ENCODE results near the gene GIT1.
"Not testable (repeated sequence)": the region's sequence is repeated elsewhere in the genome, so short reads cannot be mapped to it uniquely, and the experiment has no call there.

The GIT1 gene

DNA sequence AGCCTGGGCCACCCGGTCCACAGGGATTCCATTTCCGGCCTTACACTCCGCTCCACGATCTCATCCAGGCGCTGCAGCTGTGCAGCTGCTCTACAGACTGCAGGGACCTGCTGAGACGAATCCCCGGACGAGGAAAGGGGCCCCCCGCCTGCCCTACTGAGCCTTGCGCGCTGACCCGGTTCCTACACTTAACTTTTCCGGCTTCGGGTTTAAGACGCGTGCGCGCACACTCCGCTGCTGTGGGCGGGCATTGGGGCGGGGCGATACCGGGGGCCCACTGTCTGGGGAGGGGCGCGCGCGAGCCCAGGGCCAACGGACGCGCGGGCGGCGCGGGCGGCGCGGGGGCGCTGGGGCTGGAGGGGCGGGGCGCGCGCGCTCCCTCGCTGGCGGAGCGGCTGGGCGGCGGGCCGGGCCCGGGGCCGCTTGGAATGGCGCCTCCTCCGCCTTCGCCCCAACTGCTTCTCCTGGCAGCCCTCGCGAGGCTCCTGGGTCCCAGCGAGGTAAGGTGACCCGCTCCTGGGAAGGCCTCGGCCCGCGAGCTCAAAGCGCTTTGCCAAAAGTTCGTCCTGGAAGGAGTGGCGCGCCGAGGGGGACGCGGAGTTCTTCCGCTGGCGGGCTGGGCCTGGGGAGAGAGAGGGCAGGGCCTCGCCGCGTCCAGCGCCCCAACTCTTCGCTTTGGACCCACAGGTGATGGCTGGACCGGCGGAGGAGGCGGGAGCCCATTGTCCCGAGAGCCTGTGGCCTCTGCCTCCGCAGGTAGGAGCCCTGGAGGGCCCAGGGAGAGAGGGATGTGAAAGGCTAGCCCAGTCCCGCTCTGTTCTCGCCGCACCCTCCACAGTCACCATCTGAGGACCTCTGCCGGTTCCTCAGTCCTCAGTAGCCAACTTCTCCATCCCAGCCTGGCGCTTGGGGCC is 20.9 kb downstream of the GIT1 start, which contains the start of gene TP53I13:
TSS of gene TP53I13 (plus strand) at position 371 of the 914 bp plus-strand sequence. CDS start at position 429, 58 bp downstream.
- in situ Hi-C loops (cut with MboI; ENCODE audit: low sequenced_read_pairs): no loop called here

DNA sequence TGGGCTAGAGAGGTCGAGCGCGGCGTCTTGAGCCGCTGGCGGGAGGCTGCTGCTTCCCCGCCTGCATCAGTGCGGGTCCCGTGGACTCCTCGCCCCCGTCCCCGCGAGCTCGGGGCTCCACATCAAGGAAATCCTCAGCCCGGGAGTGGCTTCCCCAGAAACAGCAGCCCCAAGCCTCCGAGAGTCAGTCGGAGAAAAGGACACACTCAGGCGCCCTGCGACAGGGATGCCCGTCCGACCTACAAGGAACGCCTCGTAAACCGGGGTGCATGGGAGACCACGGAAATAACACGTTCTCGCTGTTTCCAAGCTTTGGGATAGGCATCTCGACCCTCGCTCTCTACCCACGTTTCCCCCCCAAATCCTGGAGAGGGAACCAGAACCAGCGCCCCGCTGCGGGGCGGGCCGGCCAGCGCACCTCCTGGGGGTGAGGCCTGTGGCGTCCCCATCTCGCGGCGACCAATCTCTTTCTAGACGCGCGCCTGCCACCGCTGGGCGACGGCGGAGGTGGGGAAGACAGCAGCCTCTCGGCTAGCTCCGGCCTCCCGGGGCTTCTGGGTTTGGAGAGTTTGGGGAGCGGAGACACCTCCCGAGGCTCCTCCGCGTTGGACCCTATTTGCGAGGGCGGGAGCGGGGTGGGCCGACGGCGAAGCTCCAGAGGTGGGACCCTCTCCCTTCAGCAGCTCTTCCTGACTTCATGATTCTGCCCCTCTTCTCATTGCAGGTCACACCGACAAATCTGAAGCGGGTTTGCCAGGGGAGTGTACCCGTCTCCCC is 21.7 kb downstream of the GIT1 start:
- in situ Hi-C loops (cut with MboI; ENCODE audit: low sequenced_read_pairs): no loop called here

DNA sequence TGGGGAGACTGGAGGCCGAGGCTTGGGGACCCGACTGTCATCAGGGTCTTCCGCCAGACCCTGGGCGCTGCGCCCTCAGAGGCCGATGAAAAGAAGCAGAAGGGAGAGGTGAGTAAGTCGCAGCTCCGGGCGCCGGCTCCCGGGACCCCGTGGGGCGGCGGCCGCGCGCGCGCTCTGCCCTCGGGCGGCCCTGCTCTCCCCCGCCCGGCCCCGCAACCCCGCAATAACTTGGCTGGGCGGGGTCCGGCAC is 22.2 kb downstream of the GIT1 start:
- in situ Hi-C loops (cut with MboI; ENCODE audit: low sequenced_read_pairs): no loop called here

- in situ Hi-C loops (cut with MboI; ENCODE audit: low sequenced_read_pairs): no loop called here
Observed at GRCh38 chr17:29566473-29567303, 22.8 kb downstream of the GIT1 start, which contains the start of gene ABHD15. Gene ABHD15, minus strand, starts transcription at chr17:29567037. Its CDS starts 71 bp downstream, at chr17:29566966.

DNA sequence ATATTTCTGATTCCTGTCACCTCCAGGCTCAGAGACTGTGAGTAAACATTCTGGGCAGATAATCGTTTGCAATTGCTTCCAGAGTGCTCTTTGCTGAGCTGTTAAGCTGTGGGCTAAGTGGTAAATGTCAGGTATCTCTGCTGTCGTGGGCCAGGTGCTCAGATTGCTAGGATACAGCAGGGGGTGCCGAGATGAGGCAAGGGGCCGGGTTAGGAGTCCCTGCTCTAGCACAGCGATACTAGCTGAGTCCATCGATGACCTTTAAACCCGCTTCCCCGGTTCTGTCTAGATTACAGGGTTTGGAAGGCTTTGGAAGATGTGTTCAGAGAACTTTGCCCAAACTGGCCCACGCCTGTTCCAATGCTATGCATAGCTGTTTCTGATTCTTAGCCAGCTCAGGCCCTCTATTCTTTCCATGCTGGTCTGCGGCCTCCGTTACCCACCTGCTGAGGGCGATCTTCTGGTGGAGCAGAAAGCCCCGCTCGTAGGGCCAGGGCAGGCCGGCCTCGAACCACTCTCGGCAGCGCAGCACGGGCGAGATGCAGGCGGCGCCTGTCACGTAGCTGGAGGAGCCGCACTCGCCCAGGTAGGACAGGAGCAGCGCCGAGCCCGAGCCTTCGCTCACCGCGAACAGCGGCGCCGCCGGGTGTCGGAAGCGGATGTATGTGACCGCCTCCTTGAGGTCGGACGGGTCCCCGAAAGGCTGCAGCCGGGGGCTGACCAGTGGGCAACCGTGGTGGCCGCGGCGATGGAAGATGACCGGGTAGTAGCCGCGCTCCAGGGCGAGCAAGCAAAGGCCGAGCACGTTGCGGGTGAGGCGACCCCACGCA is 23.6 kb downstream of the GIT1 start:
- in situ Hi-C loops (cut with MboI; ENCODE audit: low sequenced_read_pairs): no loop called here

- in situ Hi-C loops (cut with MboI; ENCODE audit: low sequenced_read_pairs): no loop called here
Observed at GRCh38 chr17:29563816-29564215, 25.6 kb downstream of the GIT1 start.

DNA sequence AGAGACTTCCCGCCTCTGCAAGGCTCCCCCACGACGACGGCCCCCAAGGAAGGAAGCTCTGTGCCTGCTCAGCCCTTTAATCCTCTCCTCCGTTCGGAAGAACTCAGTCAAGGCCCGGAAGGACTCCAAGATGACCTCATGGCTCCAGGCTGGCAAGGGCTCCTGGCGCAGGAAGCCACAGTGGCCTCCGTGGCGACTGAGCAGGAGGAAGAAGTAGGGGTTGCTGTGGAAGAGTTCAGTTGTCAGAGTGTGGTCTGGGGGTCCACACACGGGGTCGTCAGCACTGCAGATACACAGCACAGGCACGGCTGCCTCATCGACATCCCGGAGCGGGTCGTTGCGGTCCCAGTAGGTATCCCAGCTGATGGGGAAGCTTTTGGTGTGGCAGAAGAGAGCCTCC is 26.8 kb downstream of the GIT1 start:
- in situ Hi-C loops (cut with MboI; ENCODE audit: low sequenced_read_pairs): no loop called here

- in situ Hi-C loops (cut with MboI; ENCODE audit: low sequenced_read_pairs): no loop called here
Observed at GRCh38 chr17:29561554-29562517, 27.6 kb downstream of the GIT1 start.

DNA sequence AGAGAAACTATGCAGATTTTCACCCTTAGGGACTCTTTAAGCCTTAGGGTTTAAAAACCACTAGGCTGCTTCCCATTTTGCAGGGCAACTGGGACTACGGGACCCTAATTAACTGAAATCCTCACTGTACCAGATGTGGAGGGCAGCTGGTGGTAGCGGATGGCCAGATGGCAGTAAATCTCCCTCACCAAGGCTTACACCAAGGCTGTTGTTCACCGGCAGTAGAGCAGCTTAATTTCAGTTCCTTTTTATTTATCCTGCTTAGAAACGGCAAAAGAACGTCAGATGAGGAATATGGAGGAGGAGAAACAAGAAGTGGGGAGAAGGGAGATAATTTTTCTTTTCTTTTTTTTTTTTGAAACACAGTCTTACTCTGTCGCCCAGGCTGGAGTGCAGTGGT is 29.1 kb downstream of the GIT1 start:
- in situ Hi-C loops (cut with MboI; ENCODE audit: low sequenced_read_pairs): no loop called here

GRCh38 chr17:29559640-29560039 is 29.8 kb downstream of the GIT1 start:
- in situ Hi-C loops (cut with MboI; ENCODE audit: low sequenced_read_pairs): no loop called here

DNA sequence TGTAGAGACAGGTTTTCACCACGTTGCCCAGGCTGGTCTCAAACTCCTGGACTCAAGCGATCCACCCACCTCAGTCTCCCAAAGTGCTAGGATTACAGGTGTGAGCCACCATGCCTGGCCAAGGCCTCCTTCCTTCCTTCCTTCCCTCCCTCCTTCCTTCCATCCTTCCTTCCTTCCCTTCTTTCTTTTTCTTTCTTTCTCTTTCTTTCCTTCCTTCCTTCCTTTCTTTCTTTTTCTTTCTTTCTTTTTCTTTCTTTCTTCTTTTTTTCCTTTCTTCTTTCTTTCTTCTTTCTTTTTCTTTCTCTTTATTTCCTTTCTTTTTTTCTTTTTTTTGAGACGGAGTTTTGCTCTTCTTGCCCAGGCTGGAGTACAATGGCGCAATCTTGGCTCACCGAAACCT is 31.3 kb downstream of the GIT1 start:
- in situ Hi-C loops (cut with MboI; ENCODE audit: low sequenced_read_pairs): not testable (repeated sequence)

DNA sequence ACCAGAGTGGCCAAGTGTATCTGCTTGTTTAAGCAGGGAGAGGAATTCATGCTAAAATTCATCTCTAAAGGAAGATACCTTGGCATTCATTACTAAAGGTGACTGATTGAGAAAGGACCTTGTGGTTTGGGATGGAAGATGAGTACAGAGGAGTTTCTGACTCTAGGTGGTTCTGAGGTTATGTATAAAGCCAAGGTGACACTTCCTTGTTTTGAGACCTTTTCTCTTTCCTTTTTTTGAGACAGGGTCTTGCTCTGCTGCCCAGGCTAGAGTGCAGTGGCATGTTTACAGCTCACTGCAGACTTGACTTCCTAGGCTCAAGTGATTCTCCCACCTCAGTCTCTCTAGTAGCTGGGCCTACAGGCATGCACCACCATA is 31.7 kb downstream of the GIT1 start:
- in situ Hi-C loops (cut with MboI; ENCODE audit: low sequenced_read_pairs): no loop called here

GRCh38 chr17:29557085-29557738 is 32.2 kb downstream of the GIT1 start:
- in situ Hi-C loops (cut with MboI; ENCODE audit: low sequenced_read_pairs): no loop called here

DNA sequence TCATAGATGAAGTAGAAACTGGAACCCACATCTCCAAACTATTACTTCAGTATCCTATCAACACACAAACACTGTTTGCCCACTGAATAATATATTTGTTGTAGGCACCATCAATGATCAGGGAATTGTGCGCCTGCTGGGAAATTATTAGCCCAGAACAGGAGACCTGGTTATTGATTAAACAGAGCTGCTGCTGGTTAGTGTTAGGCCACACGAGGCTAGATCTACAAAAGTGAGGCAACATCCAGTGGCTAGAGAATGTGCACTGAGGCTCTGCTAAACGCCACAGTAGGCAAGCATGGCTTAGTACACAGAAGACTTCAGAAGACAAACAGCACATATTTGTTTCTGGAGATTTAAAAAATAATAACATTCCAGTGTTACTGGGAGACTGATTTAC is 33.6 kb downstream of the GIT1 start:
- in situ Hi-C loops (cut with MboI; ENCODE audit: low sequenced_read_pairs): no loop called here

DNA sequence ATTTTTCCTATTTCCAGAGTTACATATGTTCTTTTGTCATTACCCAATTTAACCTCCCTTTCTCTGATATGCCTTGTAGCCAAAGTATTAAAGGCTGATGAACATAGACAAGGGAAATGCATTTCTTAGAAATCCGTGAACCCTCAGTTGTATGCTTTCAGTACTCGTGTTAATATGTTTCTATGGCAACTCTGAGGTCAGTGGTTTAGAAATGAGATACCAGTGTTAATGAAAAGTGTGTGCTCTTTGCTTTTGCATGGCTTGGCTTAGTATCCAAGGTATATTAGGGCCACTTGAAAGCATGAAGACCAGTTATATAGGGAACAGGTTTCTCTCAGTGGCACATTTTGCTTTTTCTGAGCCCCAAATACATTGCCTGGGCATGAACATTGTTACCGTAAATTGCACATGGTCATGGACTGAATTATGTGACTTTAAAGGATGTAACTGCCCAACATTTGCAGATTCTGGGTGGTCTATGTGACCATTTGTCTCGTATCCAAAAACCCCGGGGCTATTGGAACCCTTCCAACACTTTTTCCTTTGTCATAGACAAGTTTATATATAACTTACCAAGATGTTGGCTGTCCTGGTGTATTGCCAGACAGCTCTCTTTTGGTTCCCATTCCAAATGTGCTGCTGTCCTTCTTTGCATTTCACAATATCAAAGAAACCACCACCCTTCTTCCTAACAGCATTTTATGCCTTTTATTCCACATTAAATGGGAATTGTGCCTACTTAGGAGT is 40.1 kb downstream of the GIT1 start:
- in situ Hi-C loops (cut with MboI; ENCODE audit: low sequenced_read_pairs): no loop called here

GRCh38 chr17:29546830-29547229 is 42.6 kb downstream of the GIT1 start:
- in situ Hi-C loops (cut with MboI; ENCODE audit: low sequenced_read_pairs): no loop called here

- in situ Hi-C loops (cut with MboI; ENCODE audit: low sequenced_read_pairs): no loop called here
Observed at GRCh38 chr17:29546085-29546484, 43.4 kb downstream of the GIT1 start.

- in situ Hi-C loops (cut with MboI; ENCODE audit: low sequenced_read_pairs): no loop called here
Observed at GRCh38 chr17:29544066-29544465, 45.4 kb downstream of the GIT1 start.
